NCI-H1436 (cell line): ENCODE measurements around the gene IDNK.

Experiments used
- DNase-seq: peaks from one replicate; lab custom pipeline; 2025; lab: John Stamatoyannopoulos, UW

The IDNK gene

GRCh38 chr9:83633676-83634075, 10.7 kb downstream of the IDNK start:
- no peak for DNase-seq

- no peak for DNase-seq
Measured at GRCh38 chr9:83636813-83637212, 13.9 kb downstream of the IDNK start.

GRCh38 chr9:83637389-83637788, 14.4 kb downstream of the IDNK start:
- no peak for DNase-seq

- DNase-seq, result no peak
Measured at GRCh38 chr9:83639266-83639665, 16.3 kb downstream of the IDNK start.

- DNase-seq, result no peak
Measured at GRCh38 chr9:83642793-83643192, 19.9 kb downstream of the IDNK start.

GRCh38 chr9:83646500-83647239, 23.7 kb downstream of the IDNK start:
- no peak for DNase-seq

- peak; percentile 60 for DNase-seq
Measured at GRCh38 chr9:83649080-83649479, 26.1 kb downstream of the IDNK start.

- DNase-seq, result no peak
Measured at GRCh38 chr9:83649515-83649914, 26.6 kb downstream of the IDNK start.

- no peak for DNase-seq
Measured at GRCh38 chr9:83651558-83651957, 28.6 kb downstream of the IDNK start.

- no peak for DNase-seq
Measured at GRCh38 chr9:83652433-83652832, 29.5 kb downstream of the IDNK start.

- DNase-seq, result no peak
Measured at GRCh38 chr9:83655433-83655832, 32.5 kb downstream of the IDNK start.

- DNase-seq, result no peak
Measured at GRCh38 chr9:83656032-83656680, 33.2 kb downstream of the IDNK start.

- no peak for DNase-seq
Measured at GRCh38 chr9:83656952-83657351, 34.0 kb downstream of the IDNK start.

- DNase-seq, result no peak
Measured at GRCh38 chr9:83662933-83663332, 40.0 kb downstream of the IDNK start.

- no peak for DNase-seq
Measured at GRCh38 chr9:83665580-83666200, 42.7 kb downstream of the IDNK start.

- DNase-seq, result no peak
Measured at GRCh38 chr9:83669067-83669466, 46.1 kb downstream of the IDNK start.

- no peak for DNase-seq
Measured at GRCh38 chr9:83670381-83670780, 47.4 kb downstream of the IDNK start.

GRCh38 chr9:83671451-83671850, 48.5 kb downstream of the IDNK start:
- no peak for DNase-seq

- no peak for DNase-seq
Measured at GRCh38 chr9:83675466-83675865, 52.5 kb downstream of the IDNK start.

- no peak for DNase-seq
Measured at GRCh38 chr9:83677596-83677995, 54.7 kb downstream of the IDNK start.

GRCh38 chr9:83680233-83680632, 57.3 kb downstream of the IDNK start:
- DNase-seq, result no peak

GRCh38 chr9:83681490-83681889, 58.5 kb downstream of the IDNK start:
- DNase-seq, result no peak

GRCh38 chr9:83688921-83689320, 66.0 kb downstream of the IDNK start:
- DNase-seq, result no peak
